Adipose tissue (tissue), 3 donors: ENCODE data around the gene GTSF1L. TPM values are rescaled to one million over a fixed set of nuclear protein-coding genes. Genes with fewer than 3 reads are reported as not detected.
"Not testable (repeated sequence)": the region's sequence is repeated elsewhere in the genome, so short reads cannot be mapped to it uniquely, and the experiment has no call there.

Experiments
- H3K27ac ChIP-seq: one replicate; pipeline ENCODE4 v1.5.1; 2013; ENCODE audit warnings: low read depth, low read length
- WGBS, 3 donors: extraction: QIAGEN DNeasy Blood & Tissue Kit; methylation state at CpG; one replicate each; pipeline ENCODE4 v1.1.7; 2013; 5-methylcytosine and 5-hydroxymethylcytosine counted together
- polyA plus RNA-seq, 3 donors: library from polyadenylated mRNA; stranded (reverse); fragments of 200-250 nt; gene quantifications; one replicate each; pipeline ENCODE4 v1.2.3, GENCODE V29; 2013
- donor health status: healthy with polysubstance abuse.
- donor health status: Bipolar disorder and iron deficiency.
- donor health status: healthy.

GTSF1L gene
- polyA plus RNA-seq = not detected

DNA sequence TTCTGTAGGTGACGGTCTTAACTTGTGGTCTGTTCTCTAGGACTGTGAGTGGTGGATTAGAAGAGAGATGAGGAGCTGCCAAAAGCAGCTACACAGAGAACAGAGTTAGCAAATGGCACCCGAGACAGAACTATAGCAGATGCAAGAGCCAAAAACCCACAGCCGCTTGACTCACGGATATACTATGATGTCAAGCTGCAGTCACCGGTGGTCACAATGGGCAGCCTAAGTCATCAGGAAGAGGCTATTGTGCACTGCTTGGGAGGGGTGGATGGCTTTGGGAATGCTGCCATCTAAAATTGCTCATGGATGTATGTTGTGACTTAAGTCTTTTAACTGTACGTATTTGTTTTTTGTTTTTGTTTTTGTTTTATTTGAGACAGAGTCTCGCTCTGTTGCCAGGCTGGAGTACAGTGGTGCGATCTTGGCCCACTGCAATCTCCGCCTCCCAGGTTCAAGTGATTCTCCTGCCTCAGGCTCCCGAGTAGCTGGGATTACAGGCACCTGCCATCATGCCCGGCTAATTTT, at the start of gene GTSF1L:
GTSF1L (minus strand) TSS at position 192 of the 528 bp plus-strand sequence. CDS start 308 bp downstream, outside the sequence.
- WGBS, 3 donors = 71 to 79% (median 77%) methylated on average over 11 of the region's 11 CpGs
- H3K27ac ChIP-seq = no peak within 1 kb of the TSS

- WGBS, 3 donors = 86 to 87% (median 87%) methylated on average over 10 of the region's 10 CpGs
- no peak overlapping the region for H3K27ac ChIP-seq
Observed at GRCh38 chr20:43774754-43775153, 48.0 kb upstream of the GTSF1L start.

- no peak overlapping the region for H3K27ac ChIP-seq
- 83 to 91% (median 87%) methylated on average over 9 of the region's 9 CpGs for WGBS, 3 donors
Observed at GRCh38 chr20:43771503-43772190, 44.8 kb upstream of the GTSF1L start.

DNA sequence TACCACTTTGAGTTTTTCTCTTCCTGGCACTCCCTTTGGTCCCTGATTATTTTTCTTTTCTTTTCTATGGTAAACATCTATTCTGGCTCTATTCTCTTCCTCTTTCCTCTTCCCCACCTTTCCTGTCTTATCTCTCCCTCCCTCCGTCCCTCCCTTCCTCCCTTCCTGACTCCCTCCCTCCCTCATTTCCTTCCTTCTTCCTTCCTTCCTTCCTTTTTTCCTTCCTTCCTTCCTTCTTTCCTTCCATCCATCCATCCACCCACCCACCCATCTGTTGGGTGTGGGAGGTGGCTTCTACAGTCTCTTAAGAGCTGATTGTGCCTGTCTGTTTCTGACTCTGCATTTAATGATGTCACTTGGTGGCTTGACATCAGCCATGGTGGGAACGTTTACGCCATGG, 43.5 kb upstream of the GTSF1L start:
- H3K27ac ChIP-seq = no peak overlapping the region
- WGBS, 3 donors = 49 to 57% (median 56%) methylated on average over 3 of the region's 3 CpGs

DNA sequence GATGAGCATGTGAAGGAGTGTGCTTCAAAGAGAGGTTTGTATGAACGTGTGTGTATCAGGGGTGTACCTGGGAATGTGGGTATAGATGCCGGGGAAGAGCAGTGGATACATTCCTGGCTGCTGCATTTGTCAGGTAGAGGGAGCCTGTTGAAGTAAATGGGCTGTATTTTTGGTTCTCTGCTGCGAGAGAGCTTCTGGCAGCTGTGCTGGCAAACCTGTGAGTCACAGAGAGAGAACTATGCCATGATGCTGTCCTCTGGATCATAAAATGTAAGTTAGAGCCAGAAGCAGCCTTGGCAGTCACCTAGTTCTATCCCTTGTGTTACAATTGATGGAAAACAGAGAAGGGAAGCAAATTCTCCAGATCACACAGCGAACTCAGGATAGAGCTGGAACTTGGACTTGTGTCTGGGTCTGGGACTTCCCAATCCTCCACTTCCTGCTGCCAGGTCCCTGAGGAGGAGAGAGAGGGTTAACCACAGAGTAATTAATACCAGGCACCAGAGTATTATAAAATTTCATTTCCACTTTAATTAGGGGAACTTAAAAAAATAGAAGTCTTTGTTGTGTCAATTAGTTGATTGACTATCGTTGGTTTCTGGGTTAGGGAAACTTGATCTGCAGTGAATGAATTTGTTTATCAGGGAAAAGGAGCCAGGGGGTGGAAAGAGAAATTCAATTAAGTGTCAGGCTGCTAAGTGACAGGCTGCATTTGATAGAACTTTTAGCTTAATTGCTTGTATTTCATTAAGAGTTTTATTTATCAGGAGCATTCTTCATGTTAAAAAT, 41.1 kb upstream of the GTSF1L start:
- H3K27ac ChIP-seq = no peak overlapping the region
- WGBS, 3 donors = 35 to 44% (median 38%) methylated on average over 5 of the region's 5 CpGs

- H3K27ac ChIP-seq = no peak overlapping the region
- 55 to 72% (median 56%) methylated on average over 9 of the region's 9 CpGs for WGBS, 3 donors
Observed at GRCh38 chr20:43766917-43767316, 40.1 kb upstream of the GTSF1L start.

- no peak overlapping the region for H3K27ac ChIP-seq
- 21 to 63% (median 38%) methylated on average over 5 to 6 of the region's 6 CpGs for WGBS, 3 donors
Observed at GRCh38 chr20:43766385-43766784, 39.6 kb upstream of the GTSF1L start.

- 42 to 56% (median 51%) methylated on average over 7 of the region's 7 CpGs for WGBS, 3 donors
- no peak overlapping the region for H3K27ac ChIP-seq
Observed at GRCh38 chr20:43765916-43766315, 39.1 kb upstream of the GTSF1L start.

DNA sequence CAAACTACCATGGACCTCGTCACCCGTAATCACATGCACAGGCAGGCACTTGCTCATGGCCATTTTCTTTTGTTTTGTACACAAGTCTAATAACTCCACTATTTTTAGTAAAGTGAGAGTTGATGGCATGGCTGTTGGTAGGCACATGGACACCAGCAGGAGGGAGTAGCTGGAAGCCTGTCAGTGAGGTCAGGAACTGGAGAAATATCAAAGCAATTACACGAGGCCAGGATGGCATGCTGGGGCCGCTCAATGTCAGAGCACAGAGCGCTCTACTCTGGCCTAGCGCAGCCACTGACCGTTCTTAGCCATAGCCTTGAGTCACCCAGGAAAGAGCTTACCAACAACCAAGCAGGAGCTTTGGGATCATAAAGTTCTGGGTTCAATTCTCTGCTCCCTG, 36.1 kb upstream of the GTSF1L start:
- no peak overlapping the region for H3K27ac ChIP-seq
- WGBS, 3 donors = 85 to 89% (median 88%) methylated on average over 7 of the region's 7 CpGs

GRCh38 chr20:43761386-43762340, 34.9 kb upstream of the GTSF1L start:
- 66 to 73% (median 71%) methylated on average over 15 of the region's 15 CpGs for WGBS, 3 donors
- no peak overlapping the region for H3K27ac ChIP-seq

- not testable (repeated sequence) for H3K27ac ChIP-seq
- 79 to 83% (median 79%) methylated on average over 6 of the region's 6 CpGs for WGBS, 3 donors
Observed at GRCh38 chr20:43757888-43758287, 31.1 kb upstream of the GTSF1L start.

DNA sequence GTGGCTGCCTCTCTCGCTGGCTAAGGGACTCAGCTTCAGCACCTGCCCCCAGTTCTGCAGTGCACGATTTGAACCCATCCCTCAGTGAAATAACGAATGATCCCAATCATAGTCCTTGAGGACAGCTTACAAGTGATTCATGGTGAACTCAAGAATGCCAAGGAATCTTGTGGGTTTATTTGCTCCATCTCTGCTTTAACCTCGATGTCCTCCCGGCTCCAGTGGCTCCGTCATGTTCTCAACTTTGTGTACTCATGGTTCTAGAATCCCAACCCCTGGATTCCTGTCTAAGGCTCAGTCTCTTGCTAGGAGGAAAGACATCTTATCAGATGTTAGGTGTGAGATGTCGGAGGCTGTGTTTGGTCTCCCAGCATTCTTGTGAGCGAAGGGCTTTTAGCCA, 29.0 kb upstream of the GTSF1L start:
- WGBS, 3 donors = 68 to 90% (median 89%) methylated on average over 8 of the region's 8 CpGs
- no peak overlapping the region for H3K27ac ChIP-seq

DNA sequence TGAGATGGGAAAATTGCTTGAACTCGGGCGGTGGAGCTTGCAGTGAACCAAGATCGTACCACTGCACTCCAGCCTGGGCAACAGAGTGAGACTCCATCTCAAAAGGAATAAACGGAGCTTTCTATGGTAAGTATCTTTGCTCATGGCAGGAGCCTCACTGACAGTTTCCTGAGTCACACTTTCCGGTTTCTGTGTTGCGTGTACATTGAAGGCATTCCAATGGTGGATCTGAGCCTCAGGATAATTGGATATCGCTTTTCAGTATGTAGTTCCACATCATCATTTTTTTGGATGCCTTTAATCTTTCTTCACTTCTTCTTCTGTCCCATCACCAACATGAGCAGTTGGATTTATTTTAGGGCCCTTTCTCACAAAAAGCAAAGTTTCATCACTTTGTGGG, 28.6 kb upstream of the GTSF1L start:
- 80 to 86% (median 85%) methylated on average over 7 of the region's 7 CpGs for WGBS, 3 donors
- no peak overlapping the region for H3K27ac ChIP-seq

DNA sequence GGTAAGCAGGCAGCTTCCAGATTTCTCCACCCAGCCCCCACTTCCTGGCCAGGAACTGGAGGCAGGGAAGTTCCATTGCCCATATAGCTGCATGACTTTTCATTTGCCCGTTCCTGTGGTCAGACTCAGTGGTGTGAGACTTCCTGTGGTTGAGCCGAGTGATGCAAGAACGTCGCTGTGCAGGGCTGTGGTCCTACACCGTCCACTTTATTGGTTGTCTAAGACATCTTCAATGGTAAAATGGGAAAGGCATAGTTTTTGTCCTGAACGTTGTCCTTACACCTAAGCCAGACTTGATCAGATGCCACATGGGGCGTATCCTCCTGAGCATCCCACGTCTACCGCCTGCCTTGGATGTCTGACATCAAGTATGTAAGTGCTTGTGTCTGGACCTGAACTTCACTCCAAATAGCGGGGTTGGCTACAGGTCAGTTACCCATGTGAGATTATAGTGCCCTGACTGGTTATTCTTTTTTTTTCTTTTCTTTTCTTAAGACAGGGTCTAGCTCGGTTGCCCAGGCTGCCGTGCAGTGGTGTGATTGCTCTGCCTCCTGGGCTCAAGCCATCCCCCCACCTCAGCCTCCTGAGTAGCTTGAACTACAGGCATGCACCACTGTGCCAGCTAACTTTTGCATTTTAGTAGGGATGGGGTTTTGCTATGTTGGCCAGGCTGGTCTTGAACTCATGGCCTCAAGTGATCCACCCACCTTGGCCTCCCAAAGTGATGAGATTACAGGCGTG, 25.9 kb upstream of the GTSF1L start:
- 56 to 73% (median 61%) methylated on average over 13 of the region's 13 CpGs for WGBS, 3 donors
- H3K27ac ChIP-seq = no peak overlapping the region

- no peak overlapping the region for H3K27ac ChIP-seq
- WGBS, 3 donors = 62 to 72% (median 63%) methylated on average over 4 of the region's 4 CpGs
Observed at GRCh38 chr20:43752051-43752360, 25.2 kb upstream of the GTSF1L start.

DNA sequence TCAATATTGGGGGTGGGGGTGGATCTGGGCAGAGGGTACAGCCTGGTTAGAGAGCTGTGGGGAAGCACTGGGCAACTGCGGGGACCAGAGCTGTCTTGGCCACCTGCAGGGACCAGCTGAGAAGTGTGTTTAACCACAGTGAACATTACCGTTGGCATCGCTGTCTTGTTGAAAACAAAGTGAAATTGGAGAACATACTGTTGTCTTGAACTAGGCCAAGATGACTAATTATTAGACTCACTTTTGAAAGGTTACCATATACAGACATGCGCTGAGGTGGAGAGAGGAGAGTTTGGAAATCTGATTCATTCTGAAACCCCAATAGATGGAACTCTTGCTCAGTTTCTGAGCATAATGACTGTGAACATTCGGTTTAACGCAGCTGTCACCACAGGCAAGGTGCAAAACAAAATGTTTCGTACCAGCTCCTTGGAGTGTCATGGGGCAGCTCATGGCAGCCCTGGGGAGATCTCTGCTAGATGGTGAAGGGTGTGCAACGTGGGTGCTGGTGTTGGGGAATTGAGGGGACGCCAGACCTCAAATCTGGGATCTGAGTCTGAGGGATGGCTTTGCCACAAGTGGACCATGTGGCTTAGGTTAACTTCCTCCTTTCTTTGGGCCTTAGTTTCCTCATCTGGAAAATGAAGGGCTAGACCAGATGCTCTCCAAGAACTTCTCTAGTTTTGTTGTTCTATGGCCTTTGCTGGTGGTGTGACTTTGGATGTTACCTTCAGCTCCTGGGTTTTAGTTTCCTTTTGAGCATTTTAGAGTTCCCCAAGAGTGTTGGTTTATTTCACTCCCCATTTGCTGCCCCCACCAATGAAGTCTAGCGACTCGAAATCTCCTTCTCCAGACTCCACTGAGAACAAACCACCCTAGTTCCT, 24.6 kb upstream of the GTSF1L start:
- no peak overlapping the region for H3K27ac ChIP-seq
- WGBS, 3 donors = 64 to 69% (median 67%) methylated on average over 11 of the region's 11 CpGs

DNA sequence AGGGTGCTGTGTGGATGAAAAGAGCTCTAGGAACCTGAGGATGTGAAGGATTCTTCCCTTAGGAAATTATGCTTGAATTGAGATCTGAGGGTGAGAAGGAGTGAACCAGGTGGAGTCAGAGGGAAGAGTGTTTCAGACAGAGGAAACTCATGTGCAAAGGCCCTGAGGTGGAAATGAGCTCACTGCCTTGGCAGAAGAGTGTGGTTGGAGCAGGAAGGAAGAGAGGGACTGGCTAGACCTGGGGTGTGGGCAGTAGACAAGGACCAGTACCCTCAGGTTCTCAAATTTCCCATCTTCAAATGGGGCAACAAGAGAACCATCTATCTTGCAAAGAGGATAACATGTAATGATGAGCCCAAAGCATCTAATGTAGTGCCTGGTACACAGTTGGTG, 24.0 kb upstream of the GTSF1L start:
- no peak overlapping the region for H3K27ac ChIP-seq
